ENCODE results near the gene AHDC1. TPM values are rescaled to one million over a fixed set of nuclear protein-coding genes. Genes with fewer than 3 reads are reported as not detected.

The AHDC1 gene
- total RNA-seq, 2 experiments from 2014 or later, result 6.5 to 13.8 TPM

DNA sequence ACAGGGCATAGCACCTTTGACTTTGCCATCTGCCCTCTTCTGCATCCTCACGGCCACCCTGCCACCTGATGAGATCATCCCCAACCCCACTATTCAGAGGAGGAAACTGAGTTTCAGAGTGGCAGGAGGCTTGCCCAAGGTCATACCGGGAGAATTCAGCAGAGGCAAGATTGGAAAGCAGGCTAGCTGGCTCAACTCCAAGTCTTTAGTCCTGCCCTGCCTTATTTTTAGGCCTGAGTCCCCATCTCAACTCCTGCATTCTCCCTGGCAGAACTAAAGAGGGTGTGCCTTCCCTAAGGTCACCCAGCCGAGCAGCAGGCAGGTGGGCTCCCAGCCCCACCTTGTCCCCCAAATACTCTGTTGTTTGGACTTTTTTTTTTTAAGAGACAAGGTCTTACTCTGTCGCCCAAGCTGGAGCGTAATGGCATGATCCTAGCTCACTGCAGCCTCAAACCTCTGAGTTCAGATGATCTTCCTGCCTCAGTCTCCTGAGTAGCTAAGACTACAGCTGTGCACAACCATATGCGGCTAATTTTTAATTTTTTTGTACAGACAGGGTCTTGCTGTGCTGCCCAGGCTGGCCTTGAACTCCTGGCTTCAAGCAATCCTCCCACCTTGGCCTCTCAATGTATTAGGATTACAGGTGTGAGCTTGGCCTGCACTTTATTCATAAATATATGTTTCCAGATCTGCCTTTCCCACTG, 44.8 kb upstream of the AHDC1 start:
- POLR2A ChIA-PET, result interaction anchor here (0.8 to 2.7 kb wide), 2 partner anchors 14 to 21 kb away, joined by 4 to 6 read pairs; no protein-coding TSS in a partner anchor
- no peak for TF ChIP-seq EZH2phosphoT487 (IDR thresholded peaks at IDR 0.05; ENCODE audit: borderline replicate concordance, low read depth, low read length)
- TF ChIP-seq CTCF (conservative IDR thresholded peaks at IDR 0.05; ENCODE audit: low read length), result no peak
- Histone ChIP-seq H3K27ac (ENCODE audit: low read depth, low read length, poor library complexity, severe bottlenecking) (no peak overlapping the region), H3K36me3 (ENCODE audit: insufficient read depth, low read length) (no peaks in the 10 kb centered on the region), H3K9me3 (ENCODE audit: low read length) (no peaks in the 10 kb centered on the region), H3K9me2 (ENCODE audit: insufficient read depth, low read length) (no peaks in the 10 kb centered on the region), H3K4me3 (ENCODE audit: low read depth, low read length, poor library complexity, severe bottlenecking) (no peak overlapping the region), H2AFZ (ENCODE audit: low read length) (no peak overlapping the region), H3K4me2 (ENCODE audit: low read length) (no peak overlapping the region), H3K79me2 (ENCODE audit: insufficient read depth, low read depth, low read length) (no peaks in the 10 kb centered on the region), H4K20me1 (ENCODE audit: insufficient read depth, low read length) (no peaks in the 10 kb centered on the region), H3K4me1 (ENCODE audit: insufficient read depth, low read length, poor library complexity, severe bottlenecking) (peaks cover 9% of the 10 kb centered on the region)
- intact Hi-C loops (cut with micrococcal nuclease; ENCODE audit: unreplicated experiment), result no loop called here
- no TSS peak for BruUV-seq (replicated peaks)
- DNase-seq (ENCODE audit: low spot score), result no peak
- CTCF ChIA-PET (ENCODE audit: unreplicated experiment), result no interaction called here

- DNase-seq (ENCODE audit: low spot score), result no peak
- H3K27ac ChIP-seq (ENCODE audit: low read depth, low read length, poor library complexity, severe bottlenecking), result no peak overlapping the region
- ChIA-PET CTCF (ENCODE audit: unreplicated experiment) (no interaction called here), POLR2A (interaction anchor here (0.6 kb wide), 1 partner anchor 260 kb away, joined by 4 read pairs; no protein-coding TSS in a partner anchor)
- no peaks in the 10 kb centered on the region for H3K9me2 ChIP-seq (ENCODE audit: insufficient read depth, low read length)
- no TSS peak for BruUV-seq (replicated peaks)
- no peak overlapping the region for H3K4me2 ChIP-seq (ENCODE audit: low read length)
- no peak overlapping the region for H3K4me3 ChIP-seq (ENCODE audit: low read depth, low read length, poor library complexity, severe bottlenecking)
- H3K4me1 ChIP-seq (ENCODE audit: insufficient read depth, low read length, poor library complexity, severe bottlenecking), result peaks cover 13% of the 10 kb centered on the region
- no peaks in the 10 kb centered on the region for H3K9me3 ChIP-seq (ENCODE audit: low read length)
- TF ChIP-seq EZH2phosphoT487 (IDR thresholded peaks at IDR 0.05; ENCODE audit: borderline replicate concordance, low read depth, low read length), result no peak
- no peak for TF ChIP-seq CTCF (conservative IDR thresholded peaks at IDR 0.05; ENCODE audit: low read length)
- intact Hi-C loops (cut with micrococcal nuclease; ENCODE audit: unreplicated experiment), result no loop called here
- H3K79me2 ChIP-seq (ENCODE audit: insufficient read depth, low read depth, low read length), result no peaks in the 10 kb centered on the region
- H4K20me1 ChIP-seq (ENCODE audit: insufficient read depth, low read length), result no peaks in the 10 kb centered on the region
- H2AFZ ChIP-seq (ENCODE audit: low read length), result no peak overlapping the region
- H3K36me3 ChIP-seq (ENCODE audit: insufficient read depth, low read length), result no peaks in the 10 kb centered on the region
These were observed 43.4 kb upstream of the AHDC1 start for GRCh38 chr1:27647328-27647727.

- BruUV-seq (replicated peaks), result no TSS peak
- DNase-seq (ENCODE audit: low spot score), result no peak
- H3K4me1 ChIP-seq (ENCODE audit: insufficient read depth, low read length, poor library complexity, severe bottlenecking), result peaks cover 13% of the 10 kb centered on the region
- TF ChIP-seq CTCF (conservative IDR thresholded peaks at IDR 0.05; ENCODE audit: low read length) (no peak), EZH2phosphoT487 (IDR thresholded peaks at IDR 0.05; ENCODE audit: borderline replicate concordance, low read depth, low read length) (no peak)
- ChIA-PET CTCF (ENCODE audit: unreplicated experiment) (interaction anchor here (0.6 kb wide), 1 partner anchor 548 kb away, joined by 3 read pairs; no protein-coding TSS in a partner anchor), POLR2A (no interaction called here)
- no peaks in the 10 kb centered on the region for H3K79me2 ChIP-seq (ENCODE audit: insufficient read depth, low read depth, low read length)
- H2AFZ ChIP-seq (ENCODE audit: low read length), result no peak overlapping the region
- H3K4me2 ChIP-seq (ENCODE audit: low read length), result no peak overlapping the region
- H3K9me3 ChIP-seq (ENCODE audit: low read length), result no peaks in the 10 kb centered on the region
- no peaks in the 10 kb centered on the region for H3K36me3 ChIP-seq (ENCODE audit: insufficient read depth, low read length)
- no peaks in the 10 kb centered on the region for H4K20me1 ChIP-seq (ENCODE audit: insufficient read depth, low read length)
- no peak overlapping the region for H3K4me3 ChIP-seq (ENCODE audit: low read depth, low read length, poor library complexity, severe bottlenecking)
- H3K27ac ChIP-seq (ENCODE audit: low read depth, low read length, poor library complexity, severe bottlenecking), result no peak overlapping the region
- intact Hi-C loops (cut with micrococcal nuclease; ENCODE audit: unreplicated experiment), result no loop called here
- H3K9me2 ChIP-seq (ENCODE audit: insufficient read depth, low read length), result no peaks in the 10 kb centered on the region
These were observed 42.7 kb upstream of the AHDC1 start for GRCh38 chr1:27646676-27647075.
